Inferior parietal cortex (tissue), 1 donor: ENCODE results near the gene FLT4.

Experiments
- DNase-seq: peaks from one replicate; pipeline ENCODE4 v3.0.0-alpha.2; 2016; ENCODE audit errors: extremely low spot score

The FLT4 gene

DNA sequence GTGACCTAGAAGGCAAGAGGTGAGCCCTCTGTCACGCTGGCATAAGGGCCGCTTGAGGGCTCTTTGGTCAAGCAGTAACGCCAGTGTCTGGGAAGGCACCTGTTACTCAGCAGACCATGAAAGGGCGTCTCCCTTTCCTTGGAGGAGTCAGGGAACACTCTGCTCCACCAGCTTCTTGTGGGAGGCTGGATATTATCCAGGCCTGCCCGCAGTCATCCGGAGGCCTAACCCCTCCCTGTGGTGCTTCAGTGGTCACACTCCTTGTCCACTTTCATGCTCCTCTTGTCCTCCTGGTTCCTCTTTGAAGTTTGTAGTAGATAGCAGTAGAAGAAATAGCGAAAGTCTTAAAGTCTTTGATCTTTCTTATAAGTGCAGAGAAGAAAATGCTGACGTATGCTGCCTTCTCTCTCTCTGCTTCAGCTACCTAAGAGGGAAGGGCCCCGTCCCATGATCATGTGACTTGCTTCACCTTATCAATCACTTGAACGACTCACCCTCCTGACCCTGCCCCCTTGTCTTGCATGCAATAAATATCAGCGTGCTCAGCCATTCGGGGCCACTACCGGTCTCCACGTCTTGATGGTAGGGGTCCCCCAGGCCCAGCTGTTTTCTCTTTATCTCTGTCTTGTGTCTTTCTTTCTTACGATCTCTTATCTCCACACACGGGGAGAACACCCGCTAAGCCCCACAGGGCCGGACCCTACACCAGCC is 41.4 kb downstream of the FLT4 start:
- no peak for DNase-seq

DNA sequence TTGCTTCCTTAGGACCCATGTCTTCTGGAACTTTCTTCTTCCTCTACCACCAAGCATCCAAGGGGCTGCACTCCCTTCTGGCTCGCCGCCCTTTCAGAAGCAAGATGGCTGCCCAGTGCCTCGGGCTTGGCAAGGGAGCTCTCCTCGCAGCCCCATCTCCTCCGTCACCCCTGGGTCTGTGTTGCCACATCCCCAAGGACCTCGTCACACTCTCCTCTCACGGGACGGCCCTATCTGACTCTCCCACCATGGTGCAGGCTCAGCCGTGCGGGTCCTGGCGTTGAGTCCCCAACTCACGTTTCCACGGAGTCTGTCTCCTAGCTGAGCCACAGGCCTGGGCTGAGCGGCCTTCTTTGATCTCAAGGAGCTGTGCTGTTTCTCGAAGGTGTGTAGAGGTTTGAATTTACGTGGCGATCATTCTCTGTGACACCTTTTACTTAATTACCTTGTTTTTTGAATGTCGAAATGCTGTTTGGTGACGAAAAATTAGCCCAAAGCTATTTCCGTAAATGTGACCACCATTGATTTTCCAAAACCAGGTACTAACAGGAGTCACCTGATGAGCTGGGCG is 43.1 kb downstream of the FLT4 start:
- no peak for DNase-seq

DNA sequence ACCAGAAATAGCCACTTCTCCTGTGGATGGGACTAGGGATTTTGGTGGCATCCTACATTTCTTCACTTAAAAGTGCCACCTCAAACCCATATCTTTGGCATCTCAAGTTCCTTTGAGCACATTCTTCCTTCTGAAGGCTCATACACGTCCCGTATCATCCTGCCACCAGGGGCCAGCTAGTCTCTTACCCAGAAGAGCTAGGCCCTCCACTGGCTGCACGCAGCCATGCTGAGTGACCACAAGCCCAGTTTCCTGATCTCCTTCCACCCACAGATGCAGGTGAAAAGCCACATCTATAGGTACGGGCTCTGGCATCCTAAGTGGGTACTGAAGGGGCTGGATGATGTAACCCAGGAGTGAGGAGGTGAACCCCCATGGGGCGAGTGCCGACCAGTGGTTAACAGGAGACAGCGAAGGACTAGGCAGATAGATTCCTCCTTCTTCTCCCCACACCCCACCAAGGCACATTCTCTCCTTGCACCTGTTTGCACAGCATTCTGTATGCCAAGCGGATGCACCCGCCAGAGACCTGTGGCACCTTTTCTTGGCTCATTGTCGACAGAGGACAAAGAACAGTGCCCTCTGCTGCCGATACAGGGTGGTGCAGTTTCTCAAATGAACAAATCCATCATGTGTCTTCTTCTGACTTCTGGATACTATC is 43.7 kb downstream of the FLT4 start:
- DNase-seq = peak; percentile 42

DNA sequence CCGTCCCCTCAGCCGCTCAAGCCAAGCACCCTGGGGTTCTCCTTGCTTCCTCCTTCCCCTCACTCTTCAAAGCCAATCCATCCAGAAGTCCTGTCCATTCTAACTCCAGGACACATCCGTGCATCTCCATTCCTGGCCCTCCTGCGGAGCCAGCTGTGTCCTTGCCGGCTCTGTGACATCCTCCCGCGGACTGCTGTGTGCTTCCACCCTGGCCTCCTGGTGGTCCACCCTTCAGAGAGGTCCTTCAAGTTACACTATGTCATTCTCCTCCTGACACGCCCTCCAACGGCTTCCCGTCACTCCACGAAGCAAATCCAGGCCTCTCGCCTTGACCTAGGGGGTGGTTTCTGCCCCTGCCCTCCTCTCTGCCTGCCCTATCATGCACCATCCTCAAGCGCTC is 45.1 kb downstream of the FLT4 start:
- DNase-seq = no peak

DNA sequence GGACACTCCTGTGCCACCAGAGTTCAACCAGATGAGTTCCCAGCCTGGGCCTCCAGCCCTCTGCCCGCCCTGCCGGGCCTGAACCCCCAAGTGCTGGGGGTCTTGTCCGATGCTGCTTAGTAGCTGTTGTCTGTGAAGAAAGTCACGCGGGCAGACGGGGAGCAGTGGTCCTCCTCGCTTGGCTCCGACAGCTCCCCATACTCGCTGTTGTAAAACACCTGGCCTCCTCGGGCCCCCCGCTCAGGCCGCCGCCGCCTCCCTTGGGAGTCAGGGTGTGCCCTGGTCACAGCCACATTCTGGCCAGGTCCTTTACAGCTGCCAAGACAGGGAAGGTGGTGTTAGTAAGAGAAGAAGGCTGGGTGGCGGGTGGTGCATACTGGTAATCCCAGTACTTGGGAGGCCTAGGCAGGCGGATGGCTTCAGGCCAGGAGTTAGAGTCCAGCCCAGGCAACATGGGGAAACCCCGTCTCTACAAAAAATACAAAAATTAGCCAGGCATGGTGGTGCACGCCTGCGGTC is 46.3 kb downstream of the FLT4 start:
- DNase-seq = no peak

DNA sequence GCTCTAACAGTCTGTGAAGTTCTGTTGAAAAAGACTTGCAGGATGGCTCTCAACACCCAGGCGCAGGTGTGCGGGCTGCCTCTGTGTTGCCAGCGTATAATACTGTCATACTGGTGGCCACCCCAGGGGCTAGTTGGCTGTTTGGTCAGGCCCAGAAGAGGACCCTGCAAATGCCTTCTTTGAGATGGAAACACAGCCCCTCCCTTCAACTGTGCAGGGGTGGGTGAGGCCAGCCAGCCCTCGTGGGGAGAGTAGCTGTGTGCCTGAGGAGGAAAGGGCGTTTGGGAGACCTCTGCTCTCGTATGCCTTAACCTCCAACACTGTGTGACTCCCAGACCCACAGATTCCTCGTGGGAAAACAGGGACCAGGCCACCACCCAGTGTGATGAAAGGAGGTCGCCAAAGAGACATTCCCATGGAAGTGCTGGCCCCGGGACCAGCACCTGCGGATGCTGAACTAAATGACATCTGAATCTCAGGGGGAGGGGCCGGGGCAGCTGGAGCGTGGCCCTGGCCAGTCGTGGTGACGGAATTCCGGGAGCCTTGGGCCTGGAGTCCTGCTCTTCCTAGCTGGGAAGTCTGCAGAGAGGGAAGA is 46.8 kb downstream of the FLT4 start:
- no peak for DNase-seq

DNA sequence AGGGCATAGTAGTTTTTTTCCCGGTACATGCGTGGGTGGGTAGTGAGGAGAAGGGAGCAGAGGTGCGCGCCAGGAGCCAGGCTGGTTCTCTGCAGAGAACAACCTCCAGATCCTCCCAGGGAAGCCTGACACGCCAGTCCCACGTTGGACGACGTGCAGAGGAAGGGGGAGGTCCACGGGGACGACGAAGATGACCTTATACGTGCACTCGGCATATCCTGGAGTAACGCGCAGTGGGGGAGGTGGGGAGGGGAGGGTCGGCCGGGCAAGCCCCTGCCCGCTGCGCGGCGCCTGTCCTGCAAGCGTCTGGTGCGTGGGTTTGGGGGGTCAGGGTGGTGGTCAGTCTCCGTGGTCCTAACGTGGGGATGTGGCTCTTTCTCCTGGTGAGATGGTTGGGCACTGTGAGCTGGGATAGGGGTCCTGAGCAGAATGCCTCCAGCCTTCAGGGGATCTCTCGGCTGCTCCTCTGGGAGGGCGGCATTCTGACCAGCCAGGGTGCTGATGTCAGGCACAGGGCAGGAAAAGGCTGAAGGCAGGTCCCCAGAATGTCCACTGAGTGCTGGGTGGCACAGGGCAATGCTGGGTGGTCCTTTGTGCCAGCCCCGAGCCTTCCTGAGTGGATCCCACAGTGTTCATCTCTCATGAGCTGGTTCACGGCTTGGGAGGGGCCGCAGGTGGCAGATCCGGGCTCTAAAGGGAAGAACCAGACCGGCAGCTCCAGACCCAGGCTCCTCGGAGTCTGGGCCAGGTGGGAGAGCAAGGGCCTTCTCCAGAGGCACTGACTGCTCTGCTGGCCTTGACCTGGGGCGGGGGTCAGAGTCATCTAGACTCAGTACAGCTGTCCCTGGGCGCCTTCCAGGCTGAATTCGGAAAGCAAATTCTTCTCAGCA is 47.6 kb downstream of the FLT4 start:
- no peak for DNase-seq

DNA sequence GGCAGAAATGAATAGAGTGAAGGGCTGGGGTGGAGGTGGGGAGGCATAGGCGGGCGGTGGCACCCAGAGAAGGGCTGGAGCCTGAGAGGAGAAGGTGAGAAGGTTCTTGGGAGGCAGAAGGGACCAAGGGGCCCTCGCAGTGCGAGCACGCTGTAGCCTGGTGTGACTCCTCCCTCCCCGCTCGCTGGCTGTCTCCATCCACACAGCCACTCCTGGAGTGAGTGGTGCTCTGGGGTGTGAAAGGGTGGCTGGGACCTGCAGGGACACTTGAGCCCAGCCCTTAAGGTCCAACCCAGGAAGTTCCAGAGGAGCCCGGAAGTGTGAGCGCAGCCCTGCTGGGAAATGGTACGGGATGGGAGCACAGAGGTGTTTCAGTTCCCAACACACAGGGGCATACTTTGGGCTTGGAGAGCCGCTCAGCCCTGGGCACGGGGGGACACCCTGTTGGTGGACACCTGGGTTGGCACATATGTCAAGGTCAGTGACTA is 48.8 kb downstream of the FLT4 start:
- no peak for DNase-seq

DNA sequence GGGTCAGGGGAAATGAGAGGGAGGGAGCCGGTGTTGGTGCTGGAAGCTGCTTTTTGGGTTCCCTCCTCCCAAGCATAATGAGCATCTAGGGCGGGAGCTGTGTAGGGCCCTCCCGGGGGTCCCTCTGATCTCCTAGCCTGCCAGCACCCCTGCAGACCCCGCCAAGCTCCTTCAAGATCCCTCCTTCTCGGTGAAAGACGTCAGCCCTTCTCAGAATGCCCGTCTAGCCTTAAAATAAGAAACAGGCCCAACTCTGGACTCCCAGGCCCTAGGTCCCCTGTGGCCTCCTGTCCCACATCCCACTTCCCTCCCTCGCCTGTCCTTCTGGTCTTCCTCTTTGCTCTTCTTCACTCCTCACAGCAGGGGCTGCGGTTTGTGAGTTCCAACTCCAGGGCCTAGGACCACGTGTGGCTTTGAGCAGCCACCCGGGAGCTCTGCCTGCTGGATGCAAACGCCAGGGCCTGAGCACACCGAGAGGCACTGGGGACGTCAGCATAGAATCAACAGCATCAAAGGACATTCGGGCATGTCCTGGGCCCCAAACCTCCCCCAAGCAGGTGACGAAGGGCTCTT is 49.3 kb downstream of the FLT4 start:
- no peak for DNase-seq

DNA sequence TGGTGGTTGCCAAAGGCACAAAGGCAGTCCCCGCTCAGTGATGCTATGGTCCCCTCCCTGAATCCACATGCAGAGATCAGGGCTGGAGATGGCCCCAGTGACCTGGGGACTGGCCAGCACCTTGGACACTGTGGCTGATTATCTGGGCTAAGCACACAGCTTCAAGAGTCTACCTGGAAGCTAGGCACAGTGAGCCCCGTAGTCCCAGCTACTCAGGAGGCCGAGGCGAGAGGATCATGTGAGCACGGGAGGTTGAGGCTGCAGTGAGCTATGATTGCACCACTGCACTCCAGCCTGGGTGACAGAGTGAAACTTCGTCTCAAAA is 49.8 kb downstream of the FLT4 start:
- DNase-seq = no peak

DNA sequence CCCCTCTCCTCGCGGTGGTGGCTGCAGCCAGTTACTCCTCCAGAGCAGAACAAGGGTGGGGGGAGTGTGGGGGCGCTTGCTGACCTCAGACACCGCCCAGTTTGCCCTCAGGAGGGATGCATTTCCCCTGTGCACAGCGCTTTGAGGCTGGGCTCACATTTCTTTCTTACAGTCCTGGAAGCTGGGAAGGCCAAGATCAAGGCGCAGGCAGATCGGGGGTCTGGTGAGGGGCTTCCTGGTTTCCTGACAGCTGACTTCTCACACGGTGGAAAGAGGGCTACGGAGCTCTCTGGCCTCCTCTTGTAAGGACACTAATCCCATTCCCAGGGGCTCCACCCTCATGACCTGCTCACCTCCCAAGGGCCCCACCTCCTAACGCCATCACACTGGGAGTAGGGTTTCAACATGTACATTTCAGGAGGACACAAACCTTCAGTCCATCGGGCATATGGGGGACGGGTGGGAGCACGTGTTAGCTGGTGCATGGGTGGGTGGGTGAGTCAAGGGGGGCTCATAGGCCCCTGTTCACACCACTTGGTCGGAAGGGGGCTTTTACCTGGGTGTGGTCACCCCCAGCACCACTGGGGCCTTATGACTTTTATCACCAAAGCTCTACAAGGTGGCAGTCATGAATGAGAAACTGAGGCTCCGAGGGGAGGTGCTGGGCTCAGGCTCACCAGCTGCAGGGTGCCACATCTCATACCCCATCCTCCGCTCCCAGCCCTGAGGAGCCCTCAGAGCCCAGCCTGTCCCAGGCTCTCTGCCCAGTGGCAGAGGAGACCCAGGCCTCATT is 50.4 kb downstream of the FLT4 start:
- DNase-seq = no peak

DNA sequence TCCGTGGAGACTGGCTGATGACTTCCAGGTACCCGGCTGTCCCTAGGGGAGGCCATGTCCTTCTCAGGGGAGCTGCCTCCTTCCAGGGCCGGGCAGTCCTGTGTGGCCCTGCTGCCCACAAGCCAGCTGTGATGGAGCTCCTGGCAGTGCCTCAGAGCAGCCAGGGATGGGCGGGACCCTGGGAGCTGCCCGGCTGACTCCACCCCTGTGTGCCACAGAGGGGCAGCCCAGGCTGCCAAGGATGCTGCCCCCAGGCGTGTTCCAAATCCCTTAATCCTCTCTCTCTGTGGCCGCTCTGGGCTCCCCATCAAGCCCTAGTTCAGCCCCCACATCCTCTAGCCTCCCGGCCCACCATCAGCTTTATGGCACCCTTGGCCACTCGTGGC is 51.1 kb downstream of the FLT4 start:
- DNase-seq = no peak

DNA sequence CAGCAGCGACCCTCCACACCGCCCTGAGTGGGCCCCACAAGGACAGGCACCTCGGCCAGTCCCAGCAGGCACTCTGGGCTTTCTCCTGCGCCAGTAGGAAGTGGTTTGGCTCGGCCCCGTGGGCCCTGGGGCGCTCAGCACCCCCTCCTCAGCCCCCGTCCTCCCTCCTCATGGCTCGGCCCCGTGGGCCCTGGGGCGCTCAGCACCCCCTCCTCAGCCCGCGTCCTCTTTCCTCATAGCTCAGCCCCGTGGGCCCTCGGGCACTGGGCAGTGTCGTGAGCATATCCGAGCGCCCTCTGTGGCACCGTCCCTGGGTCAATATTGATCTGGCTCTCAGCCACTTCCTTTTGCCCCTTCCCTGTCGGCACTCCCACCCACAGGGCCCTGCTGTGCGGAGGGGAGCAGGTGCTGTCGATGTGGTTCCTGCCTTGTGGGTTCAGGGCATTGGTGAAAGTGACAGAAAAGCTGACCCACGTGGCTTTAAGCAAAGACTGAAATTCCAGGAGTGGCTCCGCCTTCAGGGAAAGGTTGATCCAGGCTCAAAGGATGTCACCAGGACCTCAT is 52.6 kb downstream of the FLT4 start:
- no peak for DNase-seq

DNA sequence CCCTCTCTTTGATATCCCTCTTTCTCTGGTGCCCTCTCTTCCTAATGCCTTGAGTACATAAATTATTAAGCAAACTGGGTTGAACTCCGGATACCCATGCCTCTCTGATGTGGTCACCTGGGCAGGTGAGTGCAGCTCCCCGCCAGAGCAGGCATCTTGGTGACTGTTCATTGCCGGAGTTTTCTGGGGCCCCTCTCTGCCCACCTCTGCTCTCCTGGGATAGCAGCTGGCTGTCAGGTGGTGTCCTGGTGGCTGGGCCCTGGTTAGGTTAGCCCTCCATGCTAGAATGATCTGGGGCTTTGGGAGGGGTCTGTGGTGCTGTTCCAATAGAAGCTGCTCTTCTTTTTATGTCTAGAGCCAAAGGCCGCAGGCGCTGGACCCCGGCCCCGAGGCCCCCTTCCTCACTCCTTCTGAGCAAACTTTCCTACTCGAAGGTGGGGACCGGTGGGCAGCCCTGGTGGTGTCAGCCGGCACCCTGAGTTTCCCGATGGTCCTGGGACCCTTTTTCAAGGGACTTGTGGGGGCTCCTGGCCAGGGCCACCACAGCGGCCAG is 53.2 kb downstream of the FLT4 start:
- no peak for DNase-seq

DNA sequence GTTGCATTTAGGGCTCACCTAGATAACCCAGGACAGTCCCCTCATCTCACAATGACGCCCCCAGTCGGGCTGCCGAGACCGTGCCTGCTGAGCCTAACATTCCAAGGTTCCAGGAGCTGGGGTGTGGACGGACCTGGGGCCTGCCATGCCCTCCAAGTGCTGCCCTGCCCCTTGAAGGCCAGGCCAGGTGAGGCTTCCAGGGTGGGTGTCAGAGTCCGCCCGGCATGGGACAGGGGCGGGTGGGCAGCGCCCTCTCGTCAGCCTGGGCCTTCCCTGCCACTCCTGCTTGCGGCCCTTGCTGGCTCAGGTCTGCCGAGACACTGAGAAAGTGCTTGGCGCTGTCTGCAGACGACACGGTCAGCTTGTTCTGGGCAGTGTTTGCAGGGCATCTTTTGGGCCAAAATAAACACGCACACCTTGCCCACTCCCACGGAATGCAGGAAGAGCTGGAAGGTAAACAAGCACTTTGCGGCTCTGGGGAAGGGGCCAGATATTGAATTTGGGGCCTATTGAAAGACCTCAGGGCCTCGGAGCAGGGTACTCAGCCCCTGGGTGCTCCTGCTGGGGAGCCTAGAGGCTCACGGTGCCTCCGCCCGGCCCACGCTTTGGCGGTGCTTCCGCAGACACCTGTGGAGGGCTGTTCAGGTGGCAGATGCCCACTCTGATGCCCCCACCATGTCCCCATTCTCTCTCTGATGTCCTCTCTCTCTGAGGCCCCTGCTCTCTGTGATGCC is 53.9 kb downstream of the FLT4 start:
- DNase-seq = no peak

DNA sequence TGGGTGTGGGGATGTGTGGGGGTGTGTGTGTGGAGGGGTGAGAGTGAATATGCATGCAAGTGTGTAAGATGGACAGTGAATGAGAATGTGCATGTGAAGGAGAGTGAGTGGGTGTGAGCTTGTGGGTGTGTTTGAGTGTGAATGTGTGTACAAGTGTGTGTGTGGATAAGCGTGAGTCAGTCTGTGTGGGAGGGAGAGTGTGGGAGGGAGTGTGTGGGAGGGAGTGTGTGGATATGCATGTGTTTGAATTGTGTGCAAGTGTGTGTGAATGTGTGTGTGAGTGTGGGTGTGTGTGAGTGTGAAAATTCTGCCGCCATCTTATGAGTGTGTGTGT is 54.4 kb downstream of the FLT4 start:
- DNase-seq = no peak

DNA sequence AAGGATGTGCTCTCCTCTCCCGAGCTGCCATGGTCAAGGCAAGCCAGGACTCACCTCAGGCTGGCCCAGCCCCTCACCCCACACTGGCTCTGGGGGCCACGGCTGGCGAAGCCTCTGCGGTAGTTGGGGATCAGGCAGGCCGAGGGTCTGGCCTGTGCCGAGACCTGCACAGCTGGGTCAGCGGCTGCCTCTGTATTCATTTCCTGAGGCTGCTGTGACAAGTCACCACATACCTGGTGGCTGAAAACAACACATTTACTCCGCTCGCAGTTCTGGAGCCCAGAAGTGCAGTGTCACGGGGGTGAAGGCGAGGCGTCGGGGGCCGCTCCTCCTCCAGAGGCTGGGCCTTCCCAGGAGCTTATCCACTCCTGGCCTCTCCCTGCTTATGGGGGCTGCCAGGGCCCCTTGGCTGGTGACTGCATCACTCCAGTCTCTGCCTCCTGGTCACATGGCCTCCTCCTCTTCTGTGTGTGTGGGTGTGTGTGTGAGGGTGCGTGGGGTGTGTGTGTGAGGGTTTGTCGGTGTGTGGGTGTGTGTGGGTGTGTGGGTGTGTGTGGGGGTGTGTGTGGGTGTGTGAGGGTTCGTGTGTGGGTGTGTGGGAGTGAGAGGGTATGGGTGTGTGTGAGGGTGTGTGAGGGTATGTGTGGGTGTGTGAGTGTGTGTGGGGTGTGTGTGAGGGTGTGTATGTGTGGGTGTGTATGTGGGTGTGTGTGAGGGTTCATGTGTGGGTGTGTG is 54.9 kb downstream of the FLT4 start:
- no peak for DNase-seq

DNA sequence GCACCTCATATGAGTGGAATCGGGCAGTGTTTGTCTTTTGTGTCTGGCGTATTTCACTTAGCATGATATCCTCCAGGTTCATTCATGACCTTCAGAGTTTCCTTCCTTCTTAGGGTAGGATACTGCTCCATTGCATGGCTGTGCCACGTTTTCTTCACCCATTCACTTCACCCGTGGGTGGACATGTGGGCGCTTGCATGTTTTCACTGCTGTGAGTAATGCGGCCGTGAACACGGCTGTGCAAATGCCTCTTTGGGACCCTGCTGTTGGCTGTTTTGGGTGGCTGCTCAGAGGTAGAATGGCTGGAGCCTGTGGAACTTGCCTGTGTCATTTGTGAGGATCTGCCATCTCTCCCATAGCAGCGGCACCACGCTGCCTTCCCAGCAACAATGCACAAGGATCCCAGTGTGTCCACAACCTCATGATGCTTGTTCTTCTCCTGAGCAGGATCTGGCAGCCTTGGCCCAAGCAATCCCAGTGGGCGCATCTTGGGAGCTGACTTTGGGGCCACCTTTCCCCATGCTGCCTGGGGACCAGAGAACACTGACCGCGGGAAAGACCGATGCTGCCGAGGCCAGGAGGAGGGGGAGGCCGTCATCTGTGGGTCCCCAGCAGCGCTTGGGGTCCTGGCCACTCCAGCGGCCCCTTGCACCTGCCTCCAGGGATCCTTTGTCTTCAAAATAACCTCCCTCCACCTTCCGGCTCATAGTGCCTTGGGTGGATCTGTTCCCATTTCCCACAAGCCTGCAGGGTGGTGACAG is 55.8 kb downstream of the FLT4 start:
- DNase-seq = no peak
